Measurements from ENCODE around the gene KCTD2. TPM values are rescaled to one million over a fixed set of nuclear protein-coding genes. Genes with fewer than 3 reads are reported as not detected.

KCTD2 gene
- total and polyA plus RNA-seq, 2 of the 13 experiments (the other 11 are each of a cell fraction or from before 2014, with no cell fraction given) = 28.3 to 32.6 TPM

GRCh38 chr17:75077072-75077495 is 30.1 kb downstream of the KCTD2 start (continued):
- no peak for TF ChIP-seq ZNF530 (CRISPR knock-in tag; IDR thresholded peaks at IDR 0.05; ENCODE audit: low read depth)
- TF ChIP-seq PHF21A (CRISPR knock-in tag; IDR thresholded peaks at IDR 0.05) = 0 out of 2 replicates have a peak, but pooled peaks have one; percentile 64
- 0 out of 2 replicates have a peak, but pooled peaks have one; percentile 20 for TF ChIP-seq UBTF (CRISPR knock-in tag; IDR thresholded peaks at IDR 0.05)
- TF ChIP-seq HNRNPK (IDR thresholded peaks at IDR 0.05; ENCODE audit: low read depth, low read length, poor library complexity, severe bottlenecking) = no peak
- TF ChIP-seq ZNF574 (CRISPR knock-in tag; IDR thresholded peaks at IDR 0.05) = peak; percentile 31; the same call in 1 of the 2 replicates
- peak; percentile 26; the same call in 1 of the 2 replicates for TF ChIP-seq CTCF (CRISPR knock-in tag; IDR thresholded peaks at IDR 0.05)
- peak; percentile 99; the same call in 1 of the 2 replicates for TF ChIP-seq ZBTB38 (CRISPR knock-in tag; IDR thresholded peaks at IDR 0.05)
- no peak for TF ChIP-seq ZBTB44 (CRISPR knock-in tag; IDR thresholded peaks at IDR 0.05)
- 0 out of 2 replicates have a peak, but pooled peaks have one; percentile 60 for TF ChIP-seq PPARG (CRISPR knock-in tag; conservative IDR thresholded peaks at IDR 0.05)
- peak; percentile 58; the same call in 1 of the 2 replicates for TF ChIP-seq MTA1 (CRISPR knock-in tag; IDR thresholded peaks at IDR 0.05; ENCODE audit: borderline replicate concordance)
- TF ChIP-seq ZNF44 (CRISPR knock-in tag; IDR thresholded peaks at IDR 0.05) = no peak
- TF ChIP-seq MXI1 (IDR thresholded peaks at IDR 0.05; ENCODE audit: borderline replicate concordance, low read depth, low read length) = no peak
- TF ChIP-seq NFKBIZ (CRISPR knock-in tag; IDR thresholded peaks at IDR 0.05) = 0 out of 2 replicates have a peak, but pooled peaks have one; percentile 34
- peak; percentile 70 for TF ChIP-seq NR2F2 (IDR thresholded peaks at IDR 0.05; ENCODE audit: borderline replicate concordance, low read depth)
- TF ChIP-seq HNF4G (IDR thresholded peaks at IDR 0.05; ENCODE audit: borderline replicate concordance, low read depth, low read length) = peak; percentile 97
- TF ChIP-seq HNF4G (CRISPR knock-in tag; IDR thresholded peaks at IDR 0.05; ENCODE audit: borderline replicate concordance, low read depth) = peak; percentile 82; the same call in 1 of the 2 replicates
- TF ChIP-seq JARID2 (CRISPR knock-in tag; IDR thresholded peaks at IDR 0.05; ENCODE audit: insufficient replicate concordance) = peak; percentile 29
- 0 out of 2 replicates have a peak, but pooled peaks have one; percentile 18 for TF ChIP-seq ZNF274 (CRISPR knock-in tag; IDR thresholded peaks at IDR 0.05)
- TF ChIP-seq ATF3 (CRISPR knock-in tag; IDR thresholded peaks at IDR 0.05) = no peak
- TF ChIP-seq ZNF543 (CRISPR knock-in tag; IDR thresholded peaks at IDR 0.05) = peak; percentile 23; the same call in 1 of the 2 replicates

Measured in HepG2 (cell line).